Measurements from ENCODE around the gene SASH3. TPM values are rescaled to one million over a fixed set of nuclear protein-coding genes. Genes with fewer than 3 reads are reported as not detected.
A peak's percentile ranks its signal among the peaks of the same experiment; 100 is the strongest.

Gene SASH3
- total RNA-seq, 1 donor from 2014 or later: not detected

GRCh38 chrX:129818123-129818522 lies 38.4 kb downstream of the SASH3 start:
- DNase-seq (ENCODE audit: low spot score): no peak
- Mint-ChIP-seq H3K27me3 (ENCODE audit: unreplicated experiment) (no peaks in the 10 kb centered on the region), H3K4me1 (ENCODE audit: unreplicated experiment) (no peaks in the 10 kb centered on the region), H3K9me3 (ENCODE audit: unreplicated experiment) (no peaks in the 10 kb centered on the region), H3K4me3 (ENCODE audit: unreplicated experiment) (no peak overlapping the region), H3K27ac (ENCODE audit: unreplicated experiment) (no peak overlapping the region), H3K36me3 (ENCODE audit: low read depth, unreplicated experiment) (peaks cover 13% of the 10 kb centered on the region)
- TF ChIP-seq CTCF (IDR thresholded peaks at IDR 0.05; ENCODE audit: unreplicated experiment): no peak

DNA sequence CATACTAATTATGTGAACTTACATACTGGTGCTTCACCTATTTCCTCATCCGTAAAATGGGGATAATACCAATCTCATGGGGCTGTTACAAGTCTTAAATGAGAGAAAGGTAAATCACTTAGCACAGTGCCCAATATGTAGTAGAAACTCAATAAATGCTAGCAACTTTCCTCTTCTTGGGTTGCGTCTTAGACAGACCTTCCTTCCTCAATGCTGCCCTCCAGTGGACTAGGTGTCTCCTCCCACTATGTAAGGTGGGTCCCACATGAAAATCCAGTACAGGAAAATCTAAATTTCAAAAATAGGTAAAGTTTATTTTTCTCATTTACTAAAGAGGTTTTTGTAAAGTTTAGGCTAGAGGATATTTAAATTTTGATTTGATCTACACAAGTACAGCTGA lies 43.4 kb downstream of the SASH3 start:
- TF ChIP-seq CTCF (IDR thresholded peaks at IDR 0.05; ENCODE audit: unreplicated experiment): peak; percentile 28
- no peaks in the 10 kb centered on the region for H3K27me3 Mint-ChIP-seq (ENCODE audit: unreplicated experiment)
- H3K9me3 Mint-ChIP-seq (ENCODE audit: unreplicated experiment): no peaks in the 10 kb centered on the region
- H3K36me3 Mint-ChIP-seq (ENCODE audit: low read depth, unreplicated experiment): peaks cover 8% of the 10 kb centered on the region
- no peak overlapping the region for H3K4me3 Mint-ChIP-seq (ENCODE audit: unreplicated experiment)
- DNase-seq (ENCODE audit: low spot score): peak; percentile 27
- no peaks in the 10 kb centered on the region for H3K4me1 Mint-ChIP-seq (ENCODE audit: unreplicated experiment)
- no peak overlapping the region for H3K27ac Mint-ChIP-seq (ENCODE audit: unreplicated experiment)

DNA sequence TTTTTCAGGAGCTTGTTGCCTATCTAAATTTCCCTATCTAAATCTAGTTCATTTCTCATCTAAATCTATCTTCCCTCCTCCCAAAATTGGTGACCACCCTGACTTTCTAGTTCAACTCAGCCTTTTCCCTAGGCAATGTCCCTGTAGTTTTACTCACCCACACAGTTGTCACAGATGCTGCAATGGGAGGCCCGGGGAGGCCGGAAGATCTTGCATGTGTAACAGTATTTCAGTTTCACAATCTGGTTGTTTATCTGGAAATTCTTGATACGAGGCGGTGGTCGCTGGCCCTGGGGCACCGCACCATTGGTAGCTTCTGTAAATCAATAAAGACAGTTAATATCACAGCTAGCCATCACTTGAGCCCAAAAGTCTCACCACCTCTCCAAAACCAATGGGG lies 43.8 kb downstream of the SASH3 start:
- TF ChIP-seq CTCF (IDR thresholded peaks at IDR 0.05; ENCODE audit: unreplicated experiment): no peak
- no peaks in the 10 kb centered on the region for H3K4me1 Mint-ChIP-seq (ENCODE audit: unreplicated experiment)
- peaks cover 8% of the 10 kb centered on the region for H3K36me3 Mint-ChIP-seq (ENCODE audit: low read depth, unreplicated experiment)
- H3K4me3 Mint-ChIP-seq (ENCODE audit: unreplicated experiment): no peak overlapping the region
- DNase-seq (ENCODE audit: low spot score): no peak
- H3K27ac Mint-ChIP-seq (ENCODE audit: unreplicated experiment): no peak overlapping the region
- H3K9me3 Mint-ChIP-seq (ENCODE audit: unreplicated experiment): no peaks in the 10 kb centered on the region
- H3K27me3 Mint-ChIP-seq (ENCODE audit: unreplicated experiment): no peaks in the 10 kb centered on the region

GRCh38 chrX:129824620-129825019 lies 44.9 kb downstream of the SASH3 start:
- Mint-ChIP-seq H3K27ac (ENCODE audit: unreplicated experiment) (no peak overlapping the region), H3K36me3 (ENCODE audit: low read depth, unreplicated experiment) (peaks cover 14% of the 10 kb centered on the region), H3K9me3 (ENCODE audit: unreplicated experiment) (no peaks in the 10 kb centered on the region), H3K4me1 (ENCODE audit: unreplicated experiment) (no peaks in the 10 kb centered on the region), H3K4me3 (ENCODE audit: unreplicated experiment) (no peak overlapping the region), H3K27me3 (ENCODE audit: unreplicated experiment) (no peaks in the 10 kb centered on the region)
- DNase-seq (ENCODE audit: low spot score): no peak
- no peak for TF ChIP-seq CTCF (IDR thresholded peaks at IDR 0.05; ENCODE audit: unreplicated experiment)

GRCh38 chrX:129825746-129826505 lies 46.2 kb downstream of the SASH3 start:
- no peaks in the 10 kb centered on the region for H3K9me3 Mint-ChIP-seq (ENCODE audit: unreplicated experiment)
- no peak for TF ChIP-seq CTCF (IDR thresholded peaks at IDR 0.05; ENCODE audit: unreplicated experiment)
- no peaks in the 10 kb centered on the region for H3K4me1 Mint-ChIP-seq (ENCODE audit: unreplicated experiment)
- no peak for DNase-seq (ENCODE audit: low spot score)
- H3K4me3 Mint-ChIP-seq (ENCODE audit: unreplicated experiment): no peak overlapping the region
- H3K36me3 Mint-ChIP-seq (ENCODE audit: low read depth, unreplicated experiment): peaks cover 20% of the 10 kb centered on the region
- H3K27me3 Mint-ChIP-seq (ENCODE audit: unreplicated experiment): no peaks in the 10 kb centered on the region
- H3K27ac Mint-ChIP-seq (ENCODE audit: unreplicated experiment): no peak overlapping the region
